Renal cortical epithelial cell (primary cell): Measurements from ENCODE around the gene SLC7A6. TPM values are rescaled to one million over a fixed set of nuclear protein-coding genes. Genes with fewer than 3 reads are reported as not detected.

Experiments used
- DNase-seq: peaks from one replicate; pipeline ENCODE4 v3.0.0-alpha.2; 2011; ENCODE audit warnings: low read depth
- total RNA-seq: library from RNA; depleted of rRNA; stranded (reverse); fragments of >200 nt; gene quantifications from 2 replicates; pipeline ENCODE4 v1.2.3, GENCODE V29; 2014

Gene SLC7A6
- total RNA-seq, 1 donor from 2014 or later = 20.0 TPM

- no peak for DNase-seq
Observed at GRCh38 chr16:68346892-68347480, 82.7 kb downstream of the SLC7A6 start.

GRCh38 chr16:68347605-68348004, 83.3 kb downstream of the SLC7A6 start:
- DNase-seq = no peak

GRCh38 chr16:68348639-68349445, 84.5 kb downstream of the SLC7A6 start:
- DNase-seq = no peak

GRCh38 chr16:68349838-68350410, 85.6 kb downstream of the SLC7A6 start:
- no peak for DNase-seq

GRCh38 chr16:68350813-68351350, 86.6 kb downstream of the SLC7A6 start:
- DNase-seq = no peak

Other genes starting within 250 kb of the SLC7A6 start
- not detected in 2 replicates for gene DPEP2NB, start 248.6 kb upstream of the SLC7A6 start, total RNA-seq
- 12.9 TPM in 2 replicates for gene DDX28, start 241.3 kb upstream of the SLC7A6 start, total RNA-seq
- gene DUS2, start 241.2 kb upstream of the SLC7A6 start, total RNA-seq = 19.0 and 23.8 TPM in 2 replicates
- 6.1 and 17.4 TPM in 2 replicates for gene NFATC3, start 179.2 kb upstream of the SLC7A6 start, total RNA-seq
- 11.5 and 13.9 TPM in 2 replicates for gene ESRP2, start 28.4 kb upstream of the SLC7A6 start, total RNA-seq
- 19.3 and 50.1 TPM in 2 replicates for gene PLA2G15, start 19.2 kb upstream of the SLC7A6 start, total RNA-seq
- gene SLC7A6OS, start 46.4 kb downstream of the SLC7A6 start, total RNA-seq = 10.1 and 12.1 TPM in 2 replicates
- gene PRMT7, start 46.5 kb downstream of the SLC7A6 start, total RNA-seq = 21.5 and 49.2 TPM in 2 replicates
- under 0.01 TPM in 1 of 2 replicates, not detected in the other for gene SMPD3, start 184.0 kb downstream of the SLC7A6 start, total RNA-seq